ENCODE data around the gene PAFAH1B2.

PAFAH1B2 gene

DNA sequence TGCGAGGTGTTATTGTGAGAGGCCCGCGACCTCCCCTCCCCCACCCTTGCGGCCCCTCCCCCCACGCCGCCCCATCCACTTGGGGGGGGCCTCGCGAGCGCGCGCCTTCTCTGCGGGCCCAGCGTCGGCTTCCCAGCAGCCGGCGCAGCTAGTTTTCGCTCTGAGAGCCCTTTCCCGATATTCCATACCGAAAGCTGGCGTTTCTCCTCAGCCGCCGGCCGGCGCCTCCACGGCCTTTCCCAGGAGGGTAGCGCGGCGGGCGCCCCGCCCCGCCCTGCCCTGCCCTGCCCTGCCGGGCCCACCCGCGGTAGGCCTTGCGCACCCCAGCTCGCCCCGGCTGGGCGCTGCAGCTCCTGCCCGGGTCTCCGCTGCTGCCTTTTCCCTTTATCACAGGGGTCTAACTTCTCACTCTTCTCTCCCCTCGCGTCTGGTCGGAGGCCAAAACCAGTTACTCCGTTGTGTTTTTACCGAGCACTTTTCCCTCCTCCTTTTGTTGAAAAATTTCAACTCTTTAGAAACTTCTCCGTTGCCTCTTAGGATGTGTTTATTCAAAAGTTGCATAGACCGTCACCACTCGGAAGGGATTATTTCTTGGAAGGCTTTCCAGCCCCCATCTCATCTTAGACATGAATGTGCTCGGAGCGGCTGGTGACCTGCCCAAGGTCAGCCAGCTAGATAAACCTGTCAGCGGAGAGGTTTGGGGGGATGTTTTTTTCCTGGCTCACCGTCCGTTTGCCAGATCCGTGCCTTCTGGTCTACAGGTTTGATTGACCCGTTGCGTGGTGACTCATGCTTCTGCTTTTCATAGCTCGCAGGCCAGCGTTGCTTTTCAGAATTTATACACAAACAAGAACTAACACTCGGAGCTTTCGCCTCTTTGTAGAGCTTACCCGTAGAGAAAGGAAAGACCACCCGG lies 648 bp downstream of the PAFAH1B2 start:
- peak; percentile 29 for DNase-seq (ENCODE audit: extremely low read depth, low read depth)
- peak overlapping the region; percentile 94 for H3K4me3 ChIP-seq (replicated peaks; ENCODE audit: low read depth, low read length)
- TF ChIP-seq, protein P1, sequence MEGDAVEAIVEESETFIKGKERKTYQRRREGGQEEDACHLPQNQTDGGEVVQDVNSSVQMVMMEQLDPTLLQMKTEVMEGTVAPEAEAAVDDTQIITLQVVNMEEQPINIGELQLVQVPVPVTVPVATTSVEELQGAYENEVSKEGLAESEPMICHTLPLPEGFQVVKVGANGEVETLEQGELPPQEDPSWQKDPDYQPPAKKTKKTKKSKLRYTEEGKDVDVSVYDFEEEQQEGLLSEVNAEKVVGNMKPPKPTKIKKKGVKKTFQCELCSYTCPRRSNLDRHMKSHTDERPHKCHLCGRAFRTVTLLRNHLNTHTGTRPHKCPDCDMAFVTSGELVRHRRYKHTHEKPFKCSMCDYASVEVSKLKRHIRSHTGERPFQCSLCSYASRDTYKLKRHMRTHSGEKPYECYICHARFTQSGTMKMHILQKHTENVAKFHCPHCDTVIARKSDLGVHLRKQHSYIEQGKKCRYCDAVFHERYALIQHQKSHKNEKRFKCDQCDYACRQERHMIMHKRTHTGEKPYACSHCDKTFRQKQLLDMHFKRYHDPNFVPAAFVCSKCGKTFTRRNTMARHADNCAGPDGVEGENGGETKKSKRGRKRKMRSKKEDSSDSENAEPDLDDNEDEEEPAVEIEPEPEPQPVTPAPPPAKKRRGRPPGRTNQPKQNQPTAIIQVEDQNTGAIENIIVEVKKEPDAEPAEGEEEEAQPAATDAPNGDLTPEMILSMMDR (IDR thresholded peaks at IDR 0.05; ENCODE audit: low read depth, low read length, missing control alignments), result no peak

- H3K4me3 ChIP-seq (replicated peaks; ENCODE audit: low read depth, low read length), result peak overlapping the region; percentile 94
- TF ChIP-seq, protein P1 (IDR thresholded peaks at IDR 0.05; ENCODE audit: low read depth, low read length, missing control alignments), result peak; percentile 9
- DNase-seq (ENCODE audit: extremely low read depth, low read depth), result no peak
Measured at GRCh38 chr11:117145393-117145761, 1.3 kb downstream of the PAFAH1B2 start.

DNA sequence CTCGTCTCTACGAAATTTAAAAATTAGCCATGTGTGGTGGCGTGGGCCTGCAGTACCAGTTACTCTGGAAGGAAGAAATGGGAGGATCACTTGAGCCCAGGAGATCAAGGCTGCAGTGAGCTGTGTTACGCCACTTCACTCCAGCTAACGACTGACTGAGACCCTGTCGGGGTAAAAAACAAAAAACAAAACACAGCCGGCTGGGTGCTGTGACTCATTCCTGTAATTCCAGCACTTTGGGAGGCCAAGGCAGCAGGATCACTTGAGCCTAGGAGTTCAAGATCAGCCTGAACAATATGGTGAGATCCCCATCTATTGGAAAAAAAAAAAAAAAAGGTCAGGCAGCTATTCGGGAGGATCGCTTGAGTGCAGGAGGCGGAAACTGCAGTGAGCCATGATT lies 2.4 kb downstream of the PAFAH1B2 start:
- peak overlapping the region; percentile 94 for H3K4me3 ChIP-seq (replicated peaks; ENCODE audit: low read depth, low read length)
- DNase-seq (ENCODE audit: extremely low read depth, low read depth), result no peak
- TF ChIP-seq, protein P1 (IDR thresholded peaks at IDR 0.05; ENCODE audit: low read depth, low read length, missing control alignments), result no peak

GRCh38 chr11:117152066-117152465 lies 8.0 kb downstream of the PAFAH1B2 start:
- TF ChIP-seq, protein P1 (IDR thresholded peaks at IDR 0.05; ENCODE audit: low read depth, low read length, missing control alignments), result no peak
- no peak overlapping the region for H3K4me3 ChIP-seq (replicated peaks; ENCODE audit: low read depth, low read length)

GRCh38 chr11:117154468-117154867 lies 10.4 kb downstream of the PAFAH1B2 start:
- no peak for DNase-seq (ENCODE audit: extremely low read depth, low read depth)
- TF ChIP-seq, protein P1 (IDR thresholded peaks at IDR 0.05; ENCODE audit: low read depth, low read length, missing control alignments), result no peak
- no peak overlapping the region for H3K4me3 ChIP-seq (replicated peaks; ENCODE audit: low read depth, low read length)

More at GRCh38 chr11:117152066-117152465, 8.0 kb downstream of the PAFAH1B2 start:
- no peak for DNase-seq (ENCODE audit: extremely low read depth, low read depth)

DNA sequence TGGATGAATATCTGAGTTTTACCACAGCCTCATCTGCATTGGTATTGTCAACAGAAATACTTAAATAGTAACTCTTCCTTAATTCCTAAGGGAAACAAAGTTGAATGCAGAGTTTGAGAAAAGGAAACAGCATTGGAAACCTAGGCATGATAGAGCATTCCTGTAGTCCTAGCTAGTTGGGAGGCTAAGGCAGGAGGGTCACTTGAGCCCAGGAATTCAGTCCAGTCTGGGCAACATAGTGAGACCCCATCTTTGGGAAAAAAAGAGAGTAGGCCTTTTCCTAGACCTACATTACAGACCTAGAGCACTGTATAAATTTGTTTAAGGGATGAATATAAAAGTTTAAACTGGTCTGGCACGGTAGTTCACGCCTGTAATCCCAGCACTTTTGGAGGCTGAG lies 13.4 kb downstream of the PAFAH1B2 start:
- TF ChIP-seq, protein P1 (IDR thresholded peaks at IDR 0.05; ENCODE audit: low read depth, low read length, missing control alignments), result no peak
- DNase-seq (ENCODE audit: extremely low read depth, low read depth), result no peak

More for the DNA sequence above, 13.4 kb downstream of the PAFAH1B2 start:
- H3K4me3 ChIP-seq (replicated peaks; ENCODE audit: low read depth, low read length), result no peak overlapping the region
